ENCODE measurements around the gene WDR31. TPM values are rescaled to one million over a fixed set of nuclear protein-coding genes. Genes with fewer than 3 reads are reported as not detected.

Gene WDR31
- total RNA-seq, 2 donors from 2014 or later: 4.5 to 8.4 TPM

DNA sequence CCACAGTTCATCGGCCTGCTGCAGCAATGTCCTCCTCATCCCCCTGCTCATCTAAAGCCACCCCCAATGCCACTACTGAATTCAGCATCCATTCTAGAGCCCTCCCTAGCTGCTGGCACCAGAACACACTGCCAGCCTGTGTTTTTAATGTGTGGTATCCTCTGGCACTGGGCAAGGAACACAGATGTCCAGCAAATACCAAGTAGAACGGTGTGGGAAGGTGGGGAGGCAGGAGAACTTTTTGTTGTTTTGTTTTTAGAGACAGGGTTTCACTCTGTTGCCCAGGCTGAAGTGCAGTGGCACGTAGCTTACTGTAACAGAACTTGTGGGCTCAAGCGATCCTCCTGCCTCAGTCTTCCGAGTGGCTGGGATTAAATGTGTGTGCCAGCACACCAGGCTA lies 32.0 kb upstream of the WDR31 start:
- TF ChIP-seq, protein P1, sequence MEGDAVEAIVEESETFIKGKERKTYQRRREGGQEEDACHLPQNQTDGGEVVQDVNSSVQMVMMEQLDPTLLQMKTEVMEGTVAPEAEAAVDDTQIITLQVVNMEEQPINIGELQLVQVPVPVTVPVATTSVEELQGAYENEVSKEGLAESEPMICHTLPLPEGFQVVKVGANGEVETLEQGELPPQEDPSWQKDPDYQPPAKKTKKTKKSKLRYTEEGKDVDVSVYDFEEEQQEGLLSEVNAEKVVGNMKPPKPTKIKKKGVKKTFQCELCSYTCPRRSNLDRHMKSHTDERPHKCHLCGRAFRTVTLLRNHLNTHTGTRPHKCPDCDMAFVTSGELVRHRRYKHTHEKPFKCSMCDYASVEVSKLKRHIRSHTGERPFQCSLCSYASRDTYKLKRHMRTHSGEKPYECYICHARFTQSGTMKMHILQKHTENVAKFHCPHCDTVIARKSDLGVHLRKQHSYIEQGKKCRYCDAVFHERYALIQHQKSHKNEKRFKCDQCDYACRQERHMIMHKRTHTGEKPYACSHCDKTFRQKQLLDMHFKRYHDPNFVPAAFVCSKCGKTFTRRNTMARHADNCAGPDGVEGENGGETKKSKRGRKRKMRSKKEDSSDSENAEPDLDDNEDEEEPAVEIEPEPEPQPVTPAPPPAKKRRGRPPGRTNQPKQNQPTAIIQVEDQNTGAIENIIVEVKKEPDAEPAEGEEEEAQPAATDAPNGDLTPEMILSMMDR (conservative IDR thresholded peaks at IDR 0.05): no peak
- H3K27ac Mint-ChIP-seq: no peak overlapping the region
- H3K27me3 Mint-ChIP-seq (ENCODE audit: insufficient read depth): no peaks in the 10 kb centered on the region
- no peak overlapping the region for H3K9ac ChIP-seq (ENCODE audit: extremely low read depth, low read length, poor library complexity, severe bottlenecking)
- no peaks in the 10 kb centered on the region for H3K9me3 ChIP-seq (ENCODE audit: control insufficient read depth, low read length)
- H3K36me3 ChIP-seq (ENCODE audit: control insufficient read depth, insufficient read depth, low read length): peaks cover 32% of the 10 kb centered on the region
- WGBS, 2 experiments (ENCODE audit: insufficient coverage in 1 of 2, insufficient read length in 1 of 2): 94 to 96% methylated on average over 3 to 5 of the region's 5 CpGs
- peaks cover 16% of the 10 kb centered on the region for H3K4me1 Mint-ChIP-seq
- H3K27me3 ChIP-seq (ENCODE audit: control insufficient read depth, insufficient read depth, low read length, poor library complexity, severe bottlenecking): no peaks in the 10 kb centered on the region
- DNase-seq: no peak
- H3K4me3 Mint-ChIP-seq: no peak overlapping the region
- H3K27ac ChIP-seq (ENCODE audit: low read depth, low read length): no peak overlapping the region
- H3K4me1 ChIP-seq (ENCODE audit: control insufficient read depth, insufficient read depth, low read length): peaks cover 10% of the 10 kb centered on the region
- no peak overlapping the region for H3K4me3 ChIP-seq (ENCODE audit: low read length)
- H3K9me3 Mint-ChIP-seq: no peaks in the 10 kb centered on the region
- peaks cover 40% of the 10 kb centered on the region for H3K36me3 Mint-ChIP-seq (ENCODE audit: low read depth)

DNA sequence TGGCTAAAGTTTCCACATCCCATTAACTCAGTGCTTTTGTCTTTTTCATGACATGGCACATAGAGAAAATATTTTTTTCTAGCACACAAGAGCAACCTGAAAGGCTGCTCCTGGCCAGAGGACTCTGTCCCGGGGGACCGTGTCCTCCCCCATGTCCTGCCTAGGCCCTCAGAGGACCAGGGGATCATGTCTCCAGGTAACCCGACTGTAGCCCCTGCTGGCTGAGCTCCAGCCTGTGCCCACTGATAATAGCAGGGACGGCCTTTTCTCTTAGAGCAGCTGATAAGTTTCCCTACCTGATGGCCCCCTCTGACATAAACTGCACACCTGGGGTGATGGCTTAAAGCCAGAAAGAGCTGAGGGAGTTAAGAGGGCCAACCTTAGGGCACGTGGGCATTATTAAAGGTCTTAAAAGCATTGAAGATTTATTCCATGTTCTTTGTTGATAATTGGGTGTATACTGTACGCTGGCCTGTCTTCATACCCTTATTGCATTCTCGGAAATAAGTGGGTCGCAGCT lies 30.8 kb upstream of the WDR31 start:
- Histone ChIP-seq H3K27ac (ENCODE audit: low read depth, low read length) (no peak overlapping the region), H3K4me3 (ENCODE audit: low read length) (no peak overlapping the region), H3K4me1 (ENCODE audit: control insufficient read depth, insufficient read depth, low read length) (peaks cover 10% of the 10 kb centered on the region), H3K27me3 (ENCODE audit: control insufficient read depth, insufficient read depth, low read length, poor library complexity, severe bottlenecking) (no peaks in the 10 kb centered on the region), H3K36me3 (ENCODE audit: control insufficient read depth, insufficient read depth, low read length) (peaks cover 32% of the 10 kb centered on the region), H3K9me3 (ENCODE audit: control insufficient read depth, low read length) (no peaks in the 10 kb centered on the region), H3K9ac (ENCODE audit: extremely low read depth, low read length, poor library complexity, severe bottlenecking) (no peak overlapping the region)
- no peak overlapping the region for H3K4me3 Mint-ChIP-seq
- no peak for DNase-seq
- peaks cover 16% of the 10 kb centered on the region for H3K4me1 Mint-ChIP-seq
- no peaks in the 10 kb centered on the region for H3K27me3 Mint-ChIP-seq (ENCODE audit: insufficient read depth)
- no peaks in the 10 kb centered on the region for H3K9me3 Mint-ChIP-seq
- H3K36me3 Mint-ChIP-seq (ENCODE audit: low read depth): peaks cover 42% of the 10 kb centered on the region
- H3K27ac Mint-ChIP-seq: no peak overlapping the region
- TF ChIP-seq, protein P1 (conservative IDR thresholded peaks at IDR 0.05): peak; percentile 20
- 79 to 87% methylated on average over 5 to 8 of the region's 8 CpGs for WGBS, 2 experiments (ENCODE audit: insufficient coverage in 1 of 2, insufficient read length in 1 of 2)

DNA sequence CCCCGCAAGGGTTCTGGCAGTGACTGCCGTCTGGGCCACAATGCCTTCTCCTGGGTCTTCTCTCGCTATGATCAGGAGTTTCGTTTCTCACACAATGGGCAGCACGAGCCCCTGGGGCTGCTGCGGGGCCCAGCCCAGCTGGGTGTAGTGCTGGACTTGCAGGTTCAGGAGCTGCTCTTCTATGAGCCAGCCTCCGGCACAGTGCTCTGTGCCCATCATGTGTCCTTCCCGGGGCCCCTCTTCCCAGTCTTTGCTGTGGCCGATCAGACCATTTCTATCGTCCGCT lies 29.7 kb upstream of the WDR31 start:
- Histone ChIP-seq H3K36me3 (ENCODE audit: control insufficient read depth, insufficient read depth, low read length) (peaks cover 29% of the 10 kb centered on the region), H3K4me1 (ENCODE audit: control insufficient read depth, insufficient read depth, low read length) (peaks cover 10% of the 10 kb centered on the region), H3K27me3 (ENCODE audit: control insufficient read depth, insufficient read depth, low read length, poor library complexity, severe bottlenecking) (no peaks in the 10 kb centered on the region), H3K4me3 (ENCODE audit: low read length) (no peak overlapping the region), H3K9me3 (ENCODE audit: control insufficient read depth, low read length) (no peaks in the 10 kb centered on the region), H3K9ac (ENCODE audit: extremely low read depth, low read length, poor library complexity, severe bottlenecking) (no peak overlapping the region), H3K27ac (ENCODE audit: low read depth, low read length) (no peak overlapping the region)
- TF ChIP-seq, protein P1 (conservative IDR thresholded peaks at IDR 0.05): no peak
- WGBS, 2 experiments (ENCODE audit: insufficient coverage in 1 of 2, insufficient read length in 1 of 2): 86 to 91% methylated on average over 5 to 11 of the region's 11 CpGs
- peaks cover 15% of the 10 kb centered on the region for H3K4me1 Mint-ChIP-seq
- no peak overlapping the region for H3K27ac Mint-ChIP-seq
- DNase-seq: no peak
- H3K4me3 Mint-ChIP-seq: no peak overlapping the region
- H3K36me3 Mint-ChIP-seq (ENCODE audit: low read depth): peaks cover 35% of the 10 kb centered on the region
- no peaks in the 10 kb centered on the region for H3K27me3 Mint-ChIP-seq (ENCODE audit: insufficient read depth)
- no peaks in the 10 kb centered on the region for H3K9me3 Mint-ChIP-seq

All from endodermal cell (in vitro differentiated cells).